Caki2 (cell line): ENCODE results near the gene DDN. TPM values are rescaled to one million over a fixed set of nuclear protein-coding genes. Genes with fewer than 3 reads are reported as not detected.

Experiments used
- DNase-seq: peaks from one replicate; pipeline ENCODE4 v3.0.0-alpha.2; 2015; ENCODE audit warnings: low read depth
- in situ Hi-C: cut with HindIII; loops from 2 replicates; pipeline ENCODE4 v1.10.0; 2016; ENCODE audit warnings: low sequenced_read_pairs, low pct_unique_long_range_greater_than_20kb, mixed read lengths
- total RNA-seq: library from RNA; depleted of rRNA; stranded (reverse); fragments of >200 nt; shearing (Covaris generic); gene quantifications from 2 replicates; pipeline ENCODE4 v1.2.3, GENCODE V29; 2014; ENCODE audit warnings: low replicate concordance

The DDN gene
- total RNA-seq, 1 experiment from 2014 or later = not detected

DNA sequence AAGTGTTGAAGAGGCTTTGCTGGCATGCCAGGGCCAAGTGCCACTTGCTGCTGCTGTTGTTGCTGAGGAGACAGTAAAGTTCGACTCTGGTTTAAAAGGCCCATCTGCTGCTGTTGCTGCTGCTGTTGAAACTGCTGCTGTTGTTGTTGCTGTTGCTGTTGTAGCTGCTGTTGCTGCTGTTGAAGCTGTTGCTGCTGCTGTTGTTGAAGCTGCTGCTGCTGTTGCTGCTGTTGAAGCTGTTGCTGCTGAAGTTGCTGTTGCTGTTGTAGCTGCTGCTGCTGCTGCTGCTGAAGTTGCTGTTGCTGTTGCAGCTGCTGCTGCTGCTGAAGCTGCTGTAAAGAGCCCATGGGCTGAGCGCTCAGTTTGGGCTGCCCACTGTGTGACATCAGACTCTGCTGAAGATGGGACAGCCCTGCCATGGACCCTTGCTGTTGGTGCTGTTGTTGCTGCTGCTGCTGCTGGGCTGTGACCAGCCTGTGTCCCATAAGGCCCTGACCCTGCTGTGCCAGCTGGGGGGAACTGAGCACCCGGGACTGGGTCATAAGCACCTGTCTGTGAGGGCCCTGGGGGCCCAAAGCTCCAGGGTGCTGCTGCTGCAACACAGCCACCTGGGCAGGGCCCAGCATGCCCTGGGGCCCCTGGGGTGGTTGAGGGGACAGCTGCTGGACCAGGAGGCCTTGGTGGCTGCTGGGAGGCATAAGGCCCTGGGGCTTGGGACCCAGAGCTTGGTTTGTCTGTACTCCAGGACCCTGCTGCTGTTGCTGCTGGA lies 33.7 kb upstream of the DDN start:
- in situ Hi-C loops = no loop called here
- no peak for DNase-seq

DNA sequence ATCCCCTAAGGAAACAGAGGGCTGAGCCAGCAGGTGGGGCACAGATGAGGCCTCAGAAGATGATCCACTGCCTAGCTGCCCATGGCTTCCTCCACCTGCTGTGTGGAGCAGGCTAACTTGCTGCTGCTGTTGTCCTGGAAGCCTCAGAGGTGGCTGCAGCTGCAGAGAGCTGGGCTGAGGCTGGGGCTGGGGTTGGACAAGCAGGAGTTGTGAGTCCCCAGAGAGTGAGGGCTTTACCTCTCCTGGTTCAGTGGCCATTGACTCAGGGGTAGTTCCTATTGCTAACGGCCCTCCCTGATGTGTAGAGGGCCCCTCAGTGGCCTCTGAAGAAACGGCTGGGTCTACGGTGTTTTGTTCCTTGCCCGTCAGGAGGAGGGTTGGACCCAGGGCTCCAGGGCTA lies 33.1 kb upstream of the DDN start:
- DNase-seq = no peak
- in situ Hi-C loops = no loop called here

DNA sequence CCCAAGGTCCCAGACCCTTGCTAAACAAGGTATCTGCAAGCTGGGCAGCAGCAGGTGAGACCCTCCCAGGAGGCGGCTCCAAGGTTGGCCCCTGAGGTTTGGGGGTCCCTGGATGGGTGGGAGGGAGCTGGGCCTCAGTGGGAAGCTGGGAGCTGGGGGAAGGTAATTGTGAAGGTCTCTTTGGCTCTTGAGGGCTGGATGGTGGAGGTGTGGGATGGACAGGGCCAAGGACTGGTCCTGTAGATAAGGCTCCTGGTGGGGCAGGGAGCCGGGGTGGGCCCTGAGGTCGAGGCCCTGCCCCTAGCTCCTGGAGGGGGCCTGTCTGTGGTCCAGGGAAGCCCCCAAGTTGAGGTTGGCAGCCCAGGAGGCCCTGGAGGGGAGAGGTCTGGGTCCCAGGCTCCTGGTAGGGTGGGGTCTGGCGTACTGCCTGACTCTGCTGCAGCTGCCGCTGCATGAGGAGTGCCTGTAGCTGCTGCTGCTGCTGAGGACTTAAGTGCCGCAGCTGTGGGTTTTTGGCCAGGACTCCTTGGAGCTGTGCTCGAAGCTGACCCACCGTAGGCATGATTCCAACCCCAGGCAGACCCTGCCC lies 32.5 kb upstream of the DDN start:
- in situ Hi-C loops = no loop called here

DNA sequence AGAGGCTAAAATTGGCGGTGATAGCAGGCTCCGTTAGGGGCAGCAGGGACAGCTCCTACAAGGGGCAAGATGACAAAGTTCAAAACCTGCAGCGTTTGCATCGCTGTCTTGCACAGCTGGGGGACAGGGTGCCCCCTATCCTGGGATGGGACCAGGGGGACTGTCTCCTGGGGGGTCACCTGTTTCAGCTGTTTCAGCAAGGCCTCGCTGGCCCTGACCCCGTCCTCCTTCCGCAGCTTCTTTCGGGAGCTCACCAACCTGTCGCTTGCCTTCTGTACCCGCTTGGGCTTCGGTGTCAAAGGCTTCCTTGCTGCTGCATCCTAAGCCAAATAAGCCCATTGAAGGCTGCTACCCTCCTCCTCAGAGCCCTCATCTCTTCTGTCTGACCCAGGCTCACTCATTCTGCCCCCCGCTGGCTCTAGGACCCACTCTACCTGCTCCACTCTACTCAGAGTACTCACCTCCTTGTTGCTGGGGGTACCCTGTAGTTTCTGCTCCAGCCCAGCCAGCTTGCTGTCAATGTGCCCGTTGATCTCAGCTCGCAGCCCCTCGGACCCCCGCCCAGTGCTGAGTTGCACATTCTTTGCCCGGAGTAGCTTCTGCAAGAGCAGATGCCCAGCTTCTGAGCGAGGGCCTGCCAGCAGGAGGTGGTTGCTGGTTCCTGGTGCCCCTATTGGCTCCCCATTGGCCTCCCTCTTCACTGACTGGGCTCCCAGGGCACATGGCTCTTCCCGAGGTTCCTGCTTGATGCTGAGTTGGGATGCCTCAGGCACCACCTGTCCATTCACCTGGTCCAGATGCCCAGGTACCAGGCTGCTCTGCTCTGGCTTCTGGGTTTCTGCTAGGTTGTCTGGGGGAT lies 31.8 kb upstream of the DDN start:
- in situ Hi-C loops = no loop called here
- no peak for DNase-seq

More for the DNA sequence above, 32.5 kb upstream of the DDN start:
- DNase-seq = no peak

DNA sequence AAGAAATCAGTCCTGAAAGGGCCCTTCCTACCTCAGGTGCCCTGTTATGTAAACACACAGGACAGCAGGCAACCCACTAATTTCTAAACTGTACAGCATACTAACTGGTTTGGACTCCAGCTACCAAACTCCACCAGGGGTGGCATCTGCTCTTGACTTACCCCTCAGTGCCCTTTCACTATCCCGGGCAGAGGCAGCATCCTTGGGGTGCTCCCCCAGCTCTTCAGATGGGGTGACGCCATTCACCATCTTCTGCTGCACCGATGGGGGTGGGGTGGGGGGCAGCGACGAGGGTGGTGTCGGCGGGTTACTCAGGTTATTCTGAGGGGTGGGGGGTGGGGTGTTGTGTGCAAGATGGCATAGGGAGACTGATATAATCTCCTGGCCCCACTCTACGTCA lies 30.9 kb upstream of the DDN start:
- in situ Hi-C loops = no loop called here
- no peak for DNase-seq

DNA sequence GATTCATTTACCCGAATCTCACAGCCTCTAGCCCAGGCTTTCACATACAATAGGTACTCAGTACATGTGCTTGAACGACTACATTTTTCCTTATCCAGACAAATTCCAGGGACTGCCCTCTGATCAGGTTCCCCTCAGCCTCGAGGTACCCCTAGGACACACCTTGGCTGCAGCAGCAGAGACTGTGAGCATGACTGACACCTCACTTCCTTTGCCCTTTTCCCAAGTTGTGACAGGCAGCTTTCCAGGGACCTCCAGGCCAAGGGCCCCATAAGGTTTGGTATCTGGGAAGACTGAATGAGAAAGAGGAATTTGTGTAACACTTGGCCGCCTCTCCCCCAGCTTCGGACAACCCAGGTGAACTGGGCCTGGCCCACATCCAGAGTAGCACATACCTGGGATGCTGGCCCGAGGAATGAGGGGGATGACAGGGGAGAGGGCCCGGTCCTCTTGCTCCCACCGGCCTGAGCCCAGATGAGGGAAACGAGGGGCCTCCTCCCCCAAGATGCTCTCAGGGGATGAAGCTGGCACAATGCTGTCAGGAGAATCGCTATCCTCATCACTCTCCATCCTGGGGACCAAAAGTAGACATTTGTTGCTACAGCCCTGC lies 29.6 kb upstream of the DDN start:
- in situ Hi-C loops = no loop called here
- DNase-seq = no peak

DNA sequence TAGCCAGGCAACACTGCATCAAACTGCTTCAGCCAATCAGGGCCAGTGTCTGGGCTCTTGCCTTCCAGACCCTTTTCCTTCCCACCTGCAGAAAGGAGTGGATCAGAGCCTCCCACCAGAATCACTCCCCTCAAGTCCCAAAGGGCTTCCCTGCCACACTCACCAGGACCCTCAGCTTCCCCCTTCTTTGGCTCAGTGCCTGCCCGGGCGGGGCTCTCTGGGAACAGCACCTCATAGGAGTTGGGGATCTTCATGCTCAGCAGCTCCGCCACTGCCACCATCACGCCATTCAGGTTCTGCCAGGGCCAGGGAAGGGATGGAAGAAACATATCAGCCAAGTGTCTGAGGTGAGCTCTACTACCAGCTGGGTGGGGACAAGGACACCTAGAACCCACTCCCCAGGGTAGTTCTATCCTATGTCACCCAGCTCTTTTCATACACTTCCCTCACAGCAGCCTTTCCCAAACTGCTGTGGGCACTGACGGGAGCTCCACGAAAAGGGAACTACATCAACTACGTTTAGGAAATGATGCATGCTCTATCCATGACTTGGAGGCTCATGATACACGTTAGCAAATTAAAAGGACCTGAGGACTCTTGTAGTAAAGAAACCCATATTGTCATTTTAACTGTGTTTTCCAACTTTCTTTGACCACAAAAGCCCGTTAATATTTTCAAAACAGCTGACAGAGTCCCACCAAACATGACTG lies 28.8 kb upstream of the DDN start:
- no peak for DNase-seq
- in situ Hi-C loops = no loop called here

DNA sequence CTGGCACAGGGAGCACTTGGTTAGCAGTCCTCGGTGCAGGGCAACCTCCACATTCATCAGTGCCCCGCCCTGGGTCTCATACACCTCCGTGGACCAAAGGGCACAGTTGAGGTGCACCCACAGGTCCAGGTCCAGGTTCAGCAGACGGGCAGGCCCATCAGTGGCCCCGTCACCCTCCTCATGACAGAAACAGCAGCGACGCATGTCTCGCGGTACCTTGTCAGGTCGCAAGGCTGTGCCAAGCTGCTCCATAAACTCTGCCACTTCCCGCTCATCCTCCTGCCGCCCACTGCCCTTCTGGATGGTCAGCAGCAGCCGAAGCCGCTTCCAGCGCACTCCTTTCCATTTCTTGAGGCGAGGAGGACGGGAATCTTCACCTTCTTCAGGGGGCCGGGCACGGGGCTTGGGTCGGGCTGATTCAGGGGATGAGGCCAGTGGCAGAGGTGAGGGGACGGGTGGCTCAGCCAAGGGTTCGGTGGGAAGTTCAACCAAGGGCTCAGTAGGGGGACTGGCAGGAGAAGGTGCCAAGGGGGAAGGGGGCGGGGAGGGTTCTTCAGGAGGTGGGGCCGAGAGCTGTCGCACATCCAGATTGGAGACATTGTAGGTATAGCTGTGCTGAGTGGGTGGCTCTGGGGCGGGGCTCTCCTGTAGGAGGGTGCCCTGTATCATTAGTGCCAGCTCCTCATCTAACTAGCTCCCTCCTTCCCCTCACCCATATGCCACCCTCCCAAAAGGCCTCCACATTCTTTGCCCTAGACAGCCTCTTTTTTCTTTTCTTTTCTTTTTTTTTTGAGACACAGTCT lies 27.7 kb upstream of the DDN start:
- in situ Hi-C loops = no loop called here
- DNase-seq = no peak

DNA sequence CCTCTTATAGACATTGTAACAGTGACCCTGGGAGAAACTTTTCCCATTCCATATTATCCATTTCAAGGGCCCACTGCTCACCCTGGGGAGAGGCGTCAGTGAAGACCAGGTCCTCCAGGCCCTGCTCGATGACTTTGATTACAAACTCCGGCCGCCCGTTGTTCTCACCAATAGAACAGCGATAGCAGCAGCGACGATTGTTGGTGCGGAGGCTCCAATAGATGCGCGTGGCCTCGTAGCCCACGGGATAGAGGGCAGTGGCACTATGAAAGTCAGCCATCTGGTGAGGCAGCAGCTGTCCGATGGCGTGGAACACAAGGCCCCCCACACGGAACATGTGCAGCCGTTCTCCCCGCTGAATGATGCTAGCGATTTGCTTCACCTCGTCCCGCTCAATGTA lies 26.9 kb upstream of the DDN start:
- DNase-seq = no peak
- in situ Hi-C loops = no loop called here

DNA sequence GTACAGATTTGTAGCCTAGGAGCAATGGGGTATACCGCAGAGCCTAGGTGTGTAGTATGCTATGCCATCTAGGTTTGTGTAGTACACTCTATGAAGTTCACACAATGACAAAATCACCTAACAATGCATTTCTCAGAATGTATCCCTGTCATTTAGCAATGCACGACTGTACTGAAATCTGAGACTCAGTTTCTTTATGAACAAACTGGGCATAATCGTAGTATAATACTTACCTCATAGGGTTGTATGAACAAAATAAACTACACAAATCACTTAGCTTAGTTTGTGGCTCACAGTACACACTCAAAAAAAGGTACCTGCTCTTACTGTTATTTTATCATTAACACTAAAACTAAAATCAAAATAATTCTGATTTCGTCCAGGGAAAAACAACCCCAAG lies 26.3 kb upstream of the DDN start:
- in situ Hi-C loops = no loop called here
- DNase-seq = no peak

DNA sequence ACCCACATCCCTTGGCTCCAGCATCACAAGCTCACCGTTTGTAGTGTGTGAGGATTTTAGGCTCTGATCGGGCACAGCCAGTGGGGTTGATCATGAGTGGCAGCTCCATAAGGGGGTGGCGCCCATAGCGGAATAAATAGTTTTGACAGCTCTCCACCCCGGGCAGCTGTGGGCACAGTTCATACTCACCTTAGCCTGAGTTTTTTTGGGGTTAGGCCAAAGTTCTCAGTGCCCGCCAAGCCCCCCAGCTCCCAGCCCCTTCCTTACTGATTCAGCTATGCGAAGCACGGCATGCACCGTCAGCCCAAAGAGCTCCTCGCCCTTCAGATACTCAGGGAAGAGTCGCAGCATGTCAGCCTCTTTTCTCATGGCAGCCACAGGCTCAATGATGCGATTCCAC lies 25.4 kb upstream of the DDN start:
- DNase-seq = no peak
- in situ Hi-C loops = no loop called here

DNA sequence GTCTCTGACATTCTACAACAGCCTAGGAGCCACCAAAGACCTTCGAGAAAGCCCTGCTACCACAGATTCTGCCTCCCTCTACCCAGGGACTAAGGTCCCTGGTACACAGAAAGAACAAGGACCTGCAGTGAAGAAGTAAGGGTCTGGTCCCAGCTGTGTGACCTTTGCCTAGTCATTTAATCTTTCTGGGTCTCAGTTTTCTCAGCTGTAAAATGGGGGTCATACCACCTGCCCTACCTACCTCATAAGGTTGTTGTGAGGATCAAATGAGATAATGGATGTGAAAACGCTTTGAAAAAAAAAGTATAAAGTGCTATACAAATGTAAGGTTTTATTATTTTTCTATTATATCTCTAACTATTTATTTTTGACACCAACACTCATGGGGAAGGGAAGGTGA lies 24.6 kb upstream of the DDN start:
- DNase-seq = no peak
- in situ Hi-C loops = no loop called here

DNA sequence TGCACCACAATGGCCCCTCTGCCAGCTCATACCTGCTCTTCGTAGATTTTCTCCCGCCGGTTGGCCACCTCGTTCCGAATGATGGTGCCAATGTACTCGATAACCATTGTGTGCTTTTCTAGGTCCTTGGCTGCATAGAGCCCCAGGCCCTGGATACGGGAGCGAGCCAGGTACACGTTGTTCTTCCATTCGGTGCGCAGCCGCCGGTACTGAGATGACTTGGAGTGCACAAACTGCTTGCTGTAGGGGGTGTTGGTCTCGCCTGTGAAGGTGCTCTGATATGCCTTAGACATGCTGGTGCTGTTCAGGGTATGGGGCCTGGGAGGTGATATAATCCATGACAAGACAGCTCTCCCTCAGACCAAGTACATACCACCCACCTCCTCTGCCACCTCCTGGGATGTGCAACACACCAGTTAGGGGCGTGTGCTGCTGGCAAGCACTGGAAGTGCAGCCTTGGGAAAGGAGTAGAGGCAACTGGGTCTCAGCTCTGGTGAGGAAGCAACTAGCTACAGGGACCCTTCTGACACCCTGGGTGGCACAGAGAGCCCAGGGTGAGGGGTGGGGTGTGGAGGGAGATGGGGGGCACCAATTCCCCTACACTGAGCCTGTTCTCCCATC lies 23.5 kb upstream of the DDN start:
- in situ Hi-C loops = no loop called here
- DNase-seq = no peak

DNA sequence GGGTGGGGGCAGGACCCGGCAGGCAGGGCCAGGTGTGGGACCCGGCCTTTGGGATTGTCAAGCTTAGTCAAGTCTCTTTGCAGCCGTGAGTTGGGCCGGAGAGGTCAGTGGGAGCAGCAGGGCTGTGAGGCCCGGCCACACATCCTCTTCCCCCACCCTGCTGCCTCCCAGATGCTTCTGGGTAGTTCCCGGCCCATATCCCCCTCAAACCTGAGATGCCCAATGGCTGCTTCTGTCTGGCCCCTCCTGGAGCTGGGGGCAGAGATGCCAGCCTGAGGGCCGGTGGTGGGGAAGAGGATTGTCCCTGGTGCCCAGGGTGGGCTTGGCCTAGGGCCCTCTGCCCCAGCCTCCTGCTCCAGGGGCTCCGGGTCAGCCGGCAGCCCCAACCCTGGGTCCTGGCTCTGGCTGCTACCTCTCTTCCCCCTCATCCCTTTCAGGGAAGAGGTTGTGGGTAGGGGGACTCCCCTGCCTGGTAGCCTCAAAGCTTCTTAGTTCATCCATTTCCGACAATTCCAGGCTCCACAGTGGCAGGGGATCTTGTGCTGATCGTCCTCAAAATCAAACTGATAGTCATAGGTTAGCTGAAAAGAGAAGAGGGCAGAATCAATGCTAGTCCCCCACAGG lies 22.2 kb upstream of the DDN start:
- in situ Hi-C loops = no loop called here
- DNase-seq = no peak

DNA sequence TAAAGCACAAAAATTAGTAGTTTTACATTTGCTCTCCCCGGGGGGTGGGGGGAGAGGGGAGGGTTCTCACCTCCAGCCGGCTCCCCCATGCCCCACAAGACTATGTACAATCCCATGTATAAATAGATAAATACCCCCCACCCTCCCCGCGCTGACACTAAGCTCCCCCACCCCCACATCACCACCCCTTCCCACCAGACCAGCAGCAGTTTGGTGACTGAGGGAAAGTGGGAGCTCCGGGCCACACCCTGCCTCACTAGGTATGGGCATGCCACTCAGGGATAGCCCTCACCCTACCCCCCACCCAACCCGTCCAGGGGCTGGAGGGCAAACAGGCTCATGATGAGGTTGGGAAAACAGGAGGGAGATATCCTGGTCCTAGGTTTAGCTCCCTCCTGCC lies 21.3 kb upstream of the DDN start:
- in situ Hi-C loops = no loop called here
- no peak for DNase-seq

DNA sequence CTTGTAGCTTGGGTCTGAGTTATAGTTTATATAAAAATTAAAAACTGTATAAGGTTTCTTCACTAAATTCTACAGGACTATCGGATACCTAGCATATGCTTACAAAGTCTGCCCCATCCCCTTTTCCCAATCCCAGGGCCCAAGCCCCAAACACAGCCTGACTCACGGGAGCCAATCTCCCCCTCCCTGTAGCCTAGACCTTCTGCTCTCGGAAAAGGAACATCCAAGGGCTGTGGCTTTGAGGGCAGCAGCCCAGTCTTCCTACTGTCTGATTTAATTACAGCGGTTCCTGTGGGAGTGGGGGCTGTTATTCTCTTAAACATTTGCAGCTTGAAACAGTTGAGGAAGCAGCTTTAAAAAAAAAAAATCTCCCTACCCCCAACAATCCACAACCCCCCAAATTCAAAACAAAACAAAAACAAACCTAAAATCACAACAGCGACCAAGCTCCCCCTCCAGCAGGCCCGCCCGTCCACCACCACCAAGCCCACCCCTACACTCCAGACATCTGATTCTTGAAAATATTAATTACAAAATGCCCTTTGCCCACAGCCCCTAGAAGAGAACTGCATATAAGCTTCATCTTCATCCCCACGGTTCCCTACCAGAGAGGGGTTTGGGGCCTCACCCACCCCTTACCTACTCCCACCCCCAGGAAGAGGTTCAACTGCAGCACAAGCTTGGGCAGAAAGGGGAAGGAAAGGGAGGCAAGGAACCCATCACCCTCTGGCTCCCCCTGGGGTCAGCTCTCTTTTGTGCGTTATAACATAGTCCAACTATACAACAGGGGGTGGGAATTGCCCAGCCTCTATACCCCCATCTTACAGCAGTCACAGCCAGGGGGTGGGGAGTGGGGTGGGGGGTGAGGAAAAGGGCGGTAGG lies 20.5 kb upstream of the DDN start:
- DNase-seq = peak; percentile 18
- in situ Hi-C loops = no loop called here
